NT2/D1 (cell line): ENCODE data around the gene CACNA1S.

Source experiments
- DNase-seq: peaks from one replicate; pipeline ENCODE4 v3.0.0-alpha.2; 2011; ENCODE audit warnings: low read depth, low spot score
- H3K27me3 ChIP-seq: 2 replicates; pipeline ENCODE4 v1.6.0; 2011; ENCODE audit warnings: mild to moderate bottlenecking; ENCODE audit not compliant: insufficient read length, insufficient read depth
- H3K36me3 ChIP-seq: 2 replicates; pipeline ENCODE4 v1.6.1; 2011; ENCODE audit warnings: mild to moderate bottlenecking, low read length, mixed read lengths; ENCODE audit not compliant: insufficient read depth, insufficient read length
- H3K4me1 ChIP-seq: 2 replicates; pipeline ENCODE4 v1.5.1; 2011; ENCODE audit not compliant: insufficient read depth, insufficient read length
- H3K4me3 ChIP-seq: 2 replicates; pipeline ENCODE4 v1.5.1; 2011; ENCODE audit warnings: low read depth; ENCODE audit not compliant: insufficient read length
- H3K9ac ChIP-seq: 2 replicates; pipeline ENCODE4 v1.6.0; 2011; ENCODE audit warnings: low read depth; ENCODE audit not compliant: insufficient read length
- H3K9me3 ChIP-seq: 2 replicates; pipeline ENCODE4 v1.5.1; 2011; ENCODE audit warnings: mild to moderate bottlenecking, low read length; ENCODE audit not compliant: insufficient read depth
- SUZ12 ChIP-seq: IDR thresholded peaks from 2 replicates; pipeline ENCODE4 v1.6.1; 2011; ENCODE audit not compliant: insufficient read length, insufficient read depth; ENCODE audit errors: extremely low read depth
- YY1 ChIP-seq: IDR thresholded peaks from 2 replicates; pipeline ENCODE4 v1.6.1; 2011; ENCODE audit not compliant: insufficient read length, insufficient read depth
- ZNF274 ChIP-seq: IDR thresholded peaks from 2 replicates; pipeline ENCODE4 v1.6.1; 2011; ENCODE audit warnings: mild to moderate bottlenecking, low read depth, low read length

CACNA1S gene

GRCh38 chr1:201153474-201154388, 41.5 kb upstream of the CACNA1S start:
- peak; percentile 38 for DNase-seq
- Histone ChIP-seq H3K27me3 (no peaks in the 10 kb centered on the region), H3K9me3 (no peaks in the 10 kb centered on the region), H3K36me3 (peaks cover 46% of the 10 kb centered on the region), H3K4me3 (peak overlapping the region; percentile 88), H3K4me1 (peaks cover 6% of the 10 kb centered on the region), H3K9ac (peak overlapping the region; percentile 92)
- TF ChIP-seq YY1 (no peak), SUZ12 (no peak), ZNF274 (no peak)

- Histone ChIP-seq H3K27me3 (no peaks in the 10 kb centered on the region), H3K9me3 (no peaks in the 10 kb centered on the region), H3K9ac (no peak overlapping the region), H3K4me1 (peaks cover 3% of the 10 kb centered on the region), H3K4me3 (no peak overlapping the region), H3K36me3 (peaks cover 90% of the 10 kb centered on the region)
- no peak for TF ChIP-seq SUZ12
- TF ChIP-seq YY1: no peak
- TF ChIP-seq ZNF274: no peak
- DNase-seq: no peak
Observed at GRCh38 chr1:201149400-201149799, 37.2 kb upstream of the CACNA1S start.

GRCh38 chr1:201147396-201148015, 35.3 kb upstream of the CACNA1S start:
- DNase-seq: no peak
- peaks cover 100% of the 10 kb centered on the region for H3K36me3 ChIP-seq

GRCh38 chr1:201146626-201147390, 34.6 kb upstream of the CACNA1S start:
- no peaks in the 10 kb centered on the region for H3K27me3 ChIP-seq
- H3K4me3 ChIP-seq: no peak overlapping the region
- peaks cover 3% of the 10 kb centered on the region for H3K4me1 ChIP-seq
- H3K9ac ChIP-seq: no peak overlapping the region
- H3K9me3 ChIP-seq: no peaks in the 10 kb centered on the region
- H3K36me3 ChIP-seq: peaks cover 100% of the 10 kb centered on the region
- TF ChIP-seq YY1 (no peak), ZNF274 (no peak), SUZ12 (no peak)
- no peak for DNase-seq

More at GRCh38 chr1:201147396-201148015, 35.3 kb upstream of the CACNA1S start:
- Histone ChIP-seq H3K9ac (no peak overlapping the region), H3K4me3 (no peak overlapping the region), H3K4me1 (peaks cover 3% of the 10 kb centered on the region), H3K9me3 (no peaks in the 10 kb centered on the region), H3K27me3 (no peaks in the 10 kb centered on the region)
- no peak for TF ChIP-seq SUZ12
- no peak for TF ChIP-seq YY1
- TF ChIP-seq ZNF274: no peak

- no peaks in the 10 kb centered on the region for H3K9me3 ChIP-seq
- no peak overlapping the region for H3K9ac ChIP-seq
- H3K36me3 ChIP-seq: peaks cover 100% of the 10 kb centered on the region
- DNase-seq: no peak
- no peak overlapping the region for H3K4me3 ChIP-seq
- no peaks in the 10 kb centered on the region for H3K27me3 ChIP-seq
- peaks cover 3% of the 10 kb centered on the region for H3K4me1 ChIP-seq
- TF ChIP-seq YY1 (no peak), ZNF274 (no peak), SUZ12 (no peak)
Observed at GRCh38 chr1:201145816-201146215, 33.6 kb upstream of the CACNA1S start.

GRCh38 chr1:201145132-201145531, 32.9 kb upstream of the CACNA1S start:
- H3K27me3 ChIP-seq: no peaks in the 10 kb centered on the region
- H3K9ac ChIP-seq: no peak overlapping the region
- H3K9me3 ChIP-seq: no peaks in the 10 kb centered on the region
- no peak for TF ChIP-seq YY1
- TF ChIP-seq SUZ12: no peak
- peaks cover 100% of the 10 kb centered on the region for H3K36me3 ChIP-seq
- H3K4me1 ChIP-seq: peaks cover 3% of the 10 kb centered on the region
- no peak overlapping the region for H3K4me3 ChIP-seq
- DNase-seq: no peak

- Histone ChIP-seq H3K9me3 (no peaks in the 10 kb centered on the region), H3K36me3 (peaks cover 100% of the 10 kb centered on the region), H3K4me1 (peaks cover 3% of the 10 kb centered on the region), H3K4me3 (no peak overlapping the region), H3K27me3 (no peaks in the 10 kb centered on the region), H3K9ac (no peak overlapping the region)
- TF ChIP-seq ZNF274 (no peak), YY1 (no peak), SUZ12 (no peak)
- no peak for DNase-seq
Observed at GRCh38 chr1:201144701-201145100, 32.5 kb upstream of the CACNA1S start.
